GM18526 (cell line): ENCODE measurements around the gene RAPGEF2.

Experiments used
- POLR2A ChIP-seq: IDR thresholded peaks from 3 replicates; pipeline ENCODE4 v1.6.1; 2011; ENCODE audit not compliant: insufficient read length; ENCODE audit errors: extremely low read depth

RAPGEF2 gene

GRCh38 chr4:159117564-159117963 is 14.7 kb downstream of the RAPGEF2 start:
- no peak for TF ChIP-seq POLR2A

DNA sequence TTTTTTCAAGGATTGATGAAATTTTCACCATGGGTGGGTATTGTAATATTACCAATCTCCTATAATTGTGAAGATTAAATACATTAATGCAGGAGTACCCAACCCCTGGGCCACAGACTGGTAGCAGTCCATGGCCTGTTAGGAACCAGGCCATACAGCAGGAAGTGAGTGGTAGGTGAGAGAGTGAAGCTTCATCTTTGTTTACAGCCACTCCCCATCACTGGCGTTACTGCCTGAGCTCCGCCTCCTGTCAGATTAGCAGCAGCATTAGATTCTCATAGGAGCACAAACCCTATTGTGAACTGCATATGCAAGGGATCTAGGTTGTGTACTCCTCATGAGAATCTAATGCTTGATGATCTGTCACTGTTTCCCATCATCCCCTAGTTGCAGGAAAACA is 15.1 kb downstream of the RAPGEF2 start:
- no peak for TF ChIP-seq POLR2A

- TF ChIP-seq POLR2A, result no peak
These were observed 18.5 kb downstream of the RAPGEF2 start for GRCh38 chr4:159121371-159121770.

DNA sequence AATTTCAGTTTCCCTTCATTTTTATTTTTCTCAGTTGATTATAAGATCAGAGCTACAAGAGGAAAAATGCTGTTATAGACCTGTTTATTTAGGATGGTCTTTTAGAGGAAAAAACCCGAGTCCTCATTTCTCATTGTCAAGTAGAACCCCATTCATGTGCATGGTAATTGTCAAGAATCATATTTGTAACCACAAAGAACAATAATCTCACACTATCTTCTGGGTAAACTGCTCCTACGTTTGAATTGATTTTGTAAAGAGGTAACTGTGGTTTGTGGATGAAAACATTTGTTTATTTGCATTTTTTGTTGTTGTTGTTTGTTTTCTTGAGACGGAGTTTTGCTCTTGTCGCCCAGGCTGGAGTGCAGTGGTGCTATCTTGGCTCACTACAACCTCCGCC is 23.8 kb downstream of the RAPGEF2 start:
- TF ChIP-seq POLR2A, result no peak

DNA sequence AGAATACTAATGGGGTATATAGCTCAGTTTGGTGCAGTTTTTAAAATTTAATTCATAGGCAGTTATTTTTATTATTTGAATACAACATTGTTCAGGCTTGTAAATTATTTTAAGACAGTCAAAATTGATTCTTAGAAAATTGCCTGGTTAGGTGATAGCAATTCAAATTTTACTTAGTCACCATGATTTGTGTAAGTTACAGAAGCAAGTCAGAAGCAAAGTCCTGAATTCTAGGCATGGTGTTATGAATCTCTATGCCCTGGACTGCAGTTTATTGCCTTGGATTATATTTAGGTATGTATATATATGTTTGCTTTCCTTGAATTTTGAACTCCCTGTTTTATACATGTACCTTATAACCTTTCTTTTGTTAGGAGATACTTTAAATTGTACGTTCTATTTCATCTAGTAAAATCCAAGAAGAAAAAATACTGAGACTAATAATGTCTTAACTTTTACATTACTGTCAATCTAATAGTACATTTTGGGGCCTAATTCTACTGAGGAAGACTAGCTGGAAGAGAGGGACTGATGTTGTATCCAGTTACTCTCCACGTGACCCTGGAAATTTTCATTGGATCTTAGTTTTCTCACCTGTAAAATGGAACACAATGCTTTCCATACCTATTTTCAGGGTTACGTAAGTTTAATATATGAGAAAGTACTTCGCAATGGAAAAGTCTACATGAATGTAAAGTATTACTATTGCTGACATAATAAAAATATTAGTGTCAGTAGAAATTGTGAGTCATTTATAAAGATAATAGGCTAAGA is 25.1 kb downstream of the RAPGEF2 start:
- no peak for TF ChIP-seq POLR2A

GRCh38 chr4:159129814-159130550 is 27.1 kb downstream of the RAPGEF2 start:
- TF ChIP-seq POLR2A, result no peak

DNA sequence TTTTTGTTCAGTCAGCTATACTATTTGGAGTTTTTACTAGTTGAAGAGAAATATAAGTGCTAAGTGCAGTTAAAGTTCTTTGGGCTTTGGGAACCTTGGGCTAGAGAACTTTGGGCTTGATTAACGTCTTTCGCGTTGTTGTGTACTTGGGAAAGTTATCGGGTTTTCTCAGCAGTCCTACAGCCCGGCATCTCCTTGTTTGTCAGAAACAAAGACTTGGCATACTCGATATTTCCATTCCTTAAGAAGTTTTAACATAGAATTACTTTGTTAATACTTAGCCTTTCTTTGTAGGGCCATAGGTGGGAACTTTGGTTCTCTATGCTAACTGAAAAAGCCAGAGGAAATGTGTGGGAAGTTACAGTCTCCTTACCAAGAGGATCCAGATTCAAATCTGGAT is 28.7 kb downstream of the RAPGEF2 start:
- TF ChIP-seq POLR2A, result no peak

DNA sequence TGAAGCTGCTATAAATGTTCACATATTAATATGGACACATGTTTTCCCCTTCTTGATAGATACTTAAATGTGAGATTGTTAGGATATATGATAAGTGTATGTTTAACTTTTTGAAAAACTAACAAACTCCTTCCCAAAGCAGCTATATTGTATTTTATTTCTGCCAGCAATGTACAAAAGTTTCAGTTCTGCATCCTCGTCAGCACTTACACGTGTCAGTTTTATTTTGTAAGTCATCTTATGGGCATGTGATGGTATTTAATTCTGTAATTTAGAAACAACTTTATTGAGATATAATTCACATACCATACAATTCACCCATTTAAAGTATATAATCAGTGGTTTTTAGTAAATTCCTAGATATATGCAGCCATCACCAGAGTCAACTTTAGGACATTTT is 31.6 kb downstream of the RAPGEF2 start:
- no peak for TF ChIP-seq POLR2A

DNA sequence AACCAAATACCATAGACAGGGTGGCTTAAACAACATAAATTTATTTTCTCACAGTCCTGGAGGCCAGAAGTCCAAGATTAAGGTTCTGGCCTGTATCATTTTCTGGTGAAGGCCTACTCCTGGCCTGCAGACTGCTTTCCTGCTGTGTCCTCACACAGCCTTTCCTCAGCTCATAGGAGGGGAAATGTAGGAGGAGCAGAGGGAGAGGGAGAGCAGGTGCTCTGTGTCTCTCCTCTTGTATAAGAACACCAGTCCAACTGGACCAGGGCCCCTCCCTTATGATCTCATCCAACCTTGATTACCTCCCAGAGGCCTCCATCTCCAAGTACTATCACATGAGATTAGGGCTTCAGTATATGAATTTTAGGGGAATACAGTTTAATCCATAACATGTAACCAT is 34.3 kb downstream of the RAPGEF2 start:
- no peak for TF ChIP-seq POLR2A

GRCh38 chr4:159138436-159138835 is 35.6 kb downstream of the RAPGEF2 start:
- TF ChIP-seq POLR2A, result no peak

DNA sequence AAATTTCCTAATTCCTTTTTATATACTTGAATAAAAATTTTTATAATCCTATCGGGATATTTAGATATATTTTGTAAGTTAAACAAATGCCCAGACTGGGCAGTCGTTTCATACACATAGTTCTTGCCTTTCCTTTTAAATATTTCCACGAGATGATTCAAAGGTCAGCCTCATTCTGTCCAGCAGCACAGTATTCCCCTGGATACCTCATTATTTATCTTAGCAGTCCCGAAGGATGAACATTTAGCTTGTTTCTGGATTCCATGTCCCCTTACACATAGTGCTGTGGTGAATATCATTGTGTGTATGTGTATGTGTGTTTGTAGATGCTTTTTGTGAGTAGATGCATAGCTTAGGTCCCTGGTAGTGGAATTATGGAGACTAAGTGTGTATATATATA is 38.3 kb downstream of the RAPGEF2 start:
- TF ChIP-seq POLR2A, result no peak

- TF ChIP-seq POLR2A, result no peak
These were observed 39.4 kb downstream of the RAPGEF2 start for GRCh38 chr4:159142241-159142640.

DNA sequence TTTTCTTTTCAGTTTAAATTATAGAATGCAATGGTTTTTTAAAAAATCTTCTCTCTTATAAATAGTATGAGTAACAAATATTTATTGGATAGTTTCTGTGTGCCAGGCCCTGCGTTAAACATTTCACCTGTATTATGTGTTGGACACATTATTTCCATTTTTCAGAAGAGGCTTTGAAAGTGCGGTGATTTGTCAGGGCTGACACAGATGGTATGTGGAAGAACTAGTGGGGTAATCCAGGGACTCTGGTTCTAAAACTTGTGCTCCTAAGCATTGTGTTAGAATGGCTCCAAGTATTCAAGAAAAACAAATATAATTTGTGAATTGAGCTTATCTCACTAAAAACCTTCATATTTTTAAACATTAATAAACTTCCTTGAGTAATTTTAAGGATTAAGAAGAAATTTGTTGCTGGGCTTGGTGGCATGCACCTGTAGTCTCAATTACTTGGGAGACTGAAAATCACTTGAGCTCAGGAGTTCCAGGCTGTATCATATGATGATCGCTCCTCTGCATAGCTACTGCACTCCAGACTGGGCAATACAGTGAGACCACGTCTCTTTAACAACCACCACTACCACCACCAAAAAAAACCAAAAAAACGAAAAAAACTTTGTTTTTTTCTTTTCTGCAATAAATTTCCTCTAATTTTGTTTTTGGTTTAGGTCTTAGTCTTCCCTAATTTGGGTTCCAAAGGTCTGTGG is 40.0 kb downstream of the RAPGEF2 start:
- TF ChIP-seq POLR2A, result no peak

GRCh38 chr4:159143687-159144086 is 40.8 kb downstream of the RAPGEF2 start:
- TF ChIP-seq POLR2A, result no peak

DNA sequence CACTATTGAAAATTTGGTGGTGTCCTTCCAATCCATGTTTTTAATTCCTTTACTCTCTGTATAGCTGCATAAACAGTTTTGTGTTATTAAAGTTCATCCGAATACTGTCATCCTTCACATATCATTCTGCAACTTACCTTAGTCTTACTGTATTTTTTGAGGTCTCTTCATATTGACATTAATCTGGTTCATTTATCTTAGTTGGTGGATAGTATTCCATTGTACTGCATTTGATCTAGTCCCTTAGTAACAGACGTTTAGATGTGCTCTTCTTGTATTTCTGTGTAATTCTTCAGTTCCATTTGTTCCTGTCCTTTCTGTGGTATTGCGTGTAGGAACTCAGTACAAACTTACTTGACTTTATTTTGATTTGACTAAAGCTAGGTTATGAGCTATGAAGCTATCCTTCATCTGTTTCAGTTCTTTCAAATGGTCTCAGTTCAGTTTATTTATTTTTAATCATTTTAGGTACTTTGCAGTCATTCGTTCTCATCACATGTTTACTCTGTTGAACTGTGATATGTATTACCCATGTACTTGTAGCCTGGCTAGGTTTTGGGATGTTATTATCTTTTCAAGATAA is 41.3 kb downstream of the RAPGEF2 start:
- no peak for TF ChIP-seq POLR2A
